ENCODE data around the gene COBLL1.

DNA sequence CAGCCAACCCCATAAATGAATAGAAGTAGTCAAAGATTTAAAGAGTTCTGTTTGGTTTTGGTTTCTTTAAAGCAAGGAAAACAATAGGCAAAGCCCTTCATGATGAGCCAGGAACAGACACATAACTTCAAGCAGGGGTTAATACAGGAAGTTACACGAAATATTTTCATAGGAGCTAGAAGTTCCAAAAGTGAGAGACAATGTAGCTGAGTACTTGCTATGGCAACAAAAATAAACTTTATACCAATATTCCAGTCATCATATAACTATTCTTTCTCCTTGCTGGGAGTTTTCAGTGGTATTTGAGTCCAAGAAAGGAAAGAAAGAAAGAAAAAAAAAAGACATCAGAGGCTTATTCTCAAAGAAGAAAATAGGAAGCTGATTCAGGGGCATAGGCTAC lies 56.2 kb downstream of the COBLL1 start:
- TF ChIP-seq, protein P1, sequence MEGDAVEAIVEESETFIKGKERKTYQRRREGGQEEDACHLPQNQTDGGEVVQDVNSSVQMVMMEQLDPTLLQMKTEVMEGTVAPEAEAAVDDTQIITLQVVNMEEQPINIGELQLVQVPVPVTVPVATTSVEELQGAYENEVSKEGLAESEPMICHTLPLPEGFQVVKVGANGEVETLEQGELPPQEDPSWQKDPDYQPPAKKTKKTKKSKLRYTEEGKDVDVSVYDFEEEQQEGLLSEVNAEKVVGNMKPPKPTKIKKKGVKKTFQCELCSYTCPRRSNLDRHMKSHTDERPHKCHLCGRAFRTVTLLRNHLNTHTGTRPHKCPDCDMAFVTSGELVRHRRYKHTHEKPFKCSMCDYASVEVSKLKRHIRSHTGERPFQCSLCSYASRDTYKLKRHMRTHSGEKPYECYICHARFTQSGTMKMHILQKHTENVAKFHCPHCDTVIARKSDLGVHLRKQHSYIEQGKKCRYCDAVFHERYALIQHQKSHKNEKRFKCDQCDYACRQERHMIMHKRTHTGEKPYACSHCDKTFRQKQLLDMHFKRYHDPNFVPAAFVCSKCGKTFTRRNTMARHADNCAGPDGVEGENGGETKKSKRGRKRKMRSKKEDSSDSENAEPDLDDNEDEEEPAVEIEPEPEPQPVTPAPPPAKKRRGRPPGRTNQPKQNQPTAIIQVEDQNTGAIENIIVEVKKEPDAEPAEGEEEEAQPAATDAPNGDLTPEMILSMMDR (conservative IDR thresholded peaks at IDR 0.05): no peak
- TF ChIP-seq EZH2 (IDR thresholded peaks at IDR 0.05; ENCODE audit: low read depth): no peak
